Tibial nerve (tissue), 4 donors: Measurements from ENCODE around the gene CCNY. TPM values are rescaled to one million over a fixed set of nuclear protein-coding genes. Genes with fewer than 3 reads are reported as not detected.

Source experiments
- DNase-seq, 2 donors: peaks; one replicate each; pipeline ENCODE4 v3.0.0-alpha.2; 2019; ENCODE audit warnings: low spot score in 2 of 2
- H3K27ac ChIP-seq, 4 donors: fragments of 200-600 bp; sonication (generic) in 3 of 4; one replicate each; pipeline ENCODE4 v1.5.1; 2017 to 2019; ENCODE audit warnings: mild to moderate bottlenecking in 1 of 4
- H3K27me3 ChIP-seq, 2 donors: fragments of 200-600 bp; sonication (generic) in 1 of 2; one replicate each; pipeline versions ENCODE4 v1.5.1 to v1.6.0; 2017 to 2019
- H3K36me3 ChIP-seq, 3 donors: fragments of 200-600 bp; sonication (generic); one replicate each; pipeline ENCODE4 v1.5.1; 2018 to 2019
- H3K4me1 ChIP-seq, 4 donors: fragments of 200-600 bp; sonication (generic) in 3 of 4; one replicate each; pipeline ENCODE4 v1.5.1; 2017 to 2019
- H3K4me3 ChIP-seq, 4 donors: fragments of 200-600 bp; sonication (generic) in 3 of 4; one replicate each; pipeline ENCODE4 v1.5.1; 2017 to 2019; ENCODE audit warnings: mild to moderate bottlenecking in 1 of 4, moderate library complexity in 1 of 4
- H3K9me3 ChIP-seq, 4 donors: fragments of 200-600 bp; sonication (generic) in 3 of 4; one replicate each; pipeline ENCODE4 v1.5.1; 2017 to 2019
- CTCF ChIP-seq, 5 experiments: fragments of 200-600 bp in 3 of 5; fragments of 450-650 bp in 2 of 5; sonication (generic) in 3 of 5; IDR thresholded peaks; one replicate each; pipeline ENCODE4 v1.5.1; 2016 to 2019; ENCODE audit warnings: antibody characterized with exemption in 5 of 5, mild to moderate bottlenecking in 3 of 5, moderate library complexity in 2 of 5
- EP300 ChIP-seq, 2 donors: sonication (generic); formaldehyde crosslinking; IDR thresholded peaks; one replicate each; pipeline ENCODE4 v1.6.1; 2017; ENCODE audit warnings: antibody characterized with exemption in 2 of 2, mild to moderate bottlenecking in 1 of 2
- POLR2A ChIP-seq, 2 donors: fragments of 450-650 bp; IDR thresholded peaks; one replicate each; pipeline ENCODE4 v1.6.1; 2017; ENCODE audit warnings: antibody characterized with exemption in 2 of 2, mild to moderate bottlenecking in 2 of 2, moderate library complexity in 2 of 2
- WGBS, 2 donors: methylation state at CpG; one replicate each; pipeline ENCODE4 v1.1.5; 2018; 5-methylcytosine and 5-hydroxymethylcytosine counted together
- total RNA-seq, 4 donors: library from RNA; depleted of rRNA; stranded (reverse); fragments of >200 nt; gene quantifications; one replicate each; pipeline ENCODE4 v1.1.0, GENCODE V29; 2016

Gene CCNY
- total RNA-seq, 4 donors from 2014 or later: 24.3 to 27.6 (median 26.5) TPM

- TF ChIP-seq EP300 (IDR thresholded peaks at IDR 0.05): no peak
- no peak for TF ChIP-seq POLR2A (IDR thresholded peaks at IDR 0.05)
- no peak for TF ChIP-seq CTCF (IDR thresholded peaks at IDR 0.05)
- 85 to 87% methylated on average over 6 of the region's 6 CpGs for WGBS, 2 donors
- DNase-seq: no peak
- Histone ChIP-seq H3K27me3 (no peaks in the 10 kb centered on the region), H3K27ac (no peak overlapping the region), H3K4me3 (no peak overlapping the region), H3K4me1 (no peaks in the 10 kb centered on the region), H3K9me3 (no peaks in the 10 kb centered on the region), H3K36me3 (peaks cover 0 to 6% (median 0%) of the 10 kb centered on the region in 3 donors)
These were observed 245.3 kb downstream of the CCNY start for GRCh38 chr10:35581655-35582054.

GRCh38 chr10:35584946-35585345 lies 248.6 kb downstream of the CCNY start:
- Histone ChIP-seq H3K27me3 (no peaks in the 10 kb centered on the region), H3K9me3 (no peaks in the 10 kb centered on the region), H3K4me3 (no peak overlapping the region), H3K27ac (no peak overlapping the region), H3K36me3 (no peaks in the 10 kb centered on the region), H3K4me1 (no peaks in the 10 kb centered on the region)
- 96 to 98% methylated on average over 9 of the region's 9 CpGs for WGBS, 2 donors
- TF ChIP-seq EP300 (IDR thresholded peaks at IDR 0.05) (no peak), POLR2A (IDR thresholded peaks at IDR 0.05) (no peak)
- no peak for DNase-seq

- no peak for TF ChIP-seq POLR2A (IDR thresholded peaks at IDR 0.05)
- TF ChIP-seq CTCF (IDR thresholded peaks at IDR 0.05): no peak
- no peak for TF ChIP-seq EP300 (IDR thresholded peaks at IDR 0.05)
- DNase-seq: no peak
- Histone ChIP-seq H3K4me3 (no peak overlapping the region), H3K9me3 (peaks cover 0 to 2% (median 0%) of the 10 kb centered on the region in 4 donors), H3K36me3 (no peaks in the 10 kb centered on the region), H3K4me1 (no peaks in the 10 kb centered on the region), H3K27ac (no peak overlapping the region), H3K27me3 (no peaks in the 10 kb centered on the region)
- 94 to 97% methylated on average over 11 of the region's 11 CpGs for WGBS, 2 donors
These were observed 249.0 kb downstream of the CCNY start for GRCh38 chr10:35585356-35585755.

- no peaks in the 10 kb centered on the region for H3K27me3 ChIP-seq
- H3K36me3 ChIP-seq: no peaks in the 10 kb centered on the region
- H3K27ac ChIP-seq: no peak overlapping the region
- H3K4me1 ChIP-seq: no peaks in the 10 kb centered on the region
- DNase-seq: no peak
- H3K9me3 ChIP-seq: peaks cover 0 to 7% (median 0%) of the 10 kb centered on the region in 4 donors
- TF ChIP-seq CTCF (IDR thresholded peaks at IDR 0.05): no peak
- H3K4me3 ChIP-seq: no peak overlapping the region
- 53 to 61% methylated on average over 8 of the region's 8 CpGs for WGBS, 2 donors
These were observed 249.7 kb downstream of the CCNY start for GRCh38 chr10:35585903-35586535.

GRCh38 chr10:35588836-35589235 lies 252.5 kb downstream of the CCNY start:
- H3K9me3 ChIP-seq: peaks cover 0 to 7% (median 0%) of the 10 kb centered on the region in 4 donors
- H3K36me3 ChIP-seq: no peaks in the 10 kb centered on the region
- DNase-seq: no peak
- H3K4me3 ChIP-seq: no peak overlapping the region
- no peaks in the 10 kb centered on the region for H3K27me3 ChIP-seq
- no peak overlapping the region for H3K27ac ChIP-seq
- TF ChIP-seq POLR2A (IDR thresholded peaks at IDR 0.05) (no peak), CTCF (IDR thresholded peaks at IDR 0.05) (no peak), EP300 (IDR thresholded peaks at IDR 0.05) (no peak)
- no peaks in the 10 kb centered on the region for H3K4me1 ChIP-seq

- peaks cover 0 to 7% (median 0%) of the 10 kb centered on the region in 4 donors for H3K9me3 ChIP-seq
- no peak overlapping the region for H3K4me3 ChIP-seq
- no peaks in the 10 kb centered on the region for H3K4me1 ChIP-seq
- H3K27ac ChIP-seq: no peak overlapping the region
- no peaks in the 10 kb centered on the region for H3K36me3 ChIP-seq
- no peak for TF ChIP-seq CTCF (IDR thresholded peaks at IDR 0.05)
- no peak for TF ChIP-seq POLR2A (IDR thresholded peaks at IDR 0.05)
- no peak for TF ChIP-seq EP300 (IDR thresholded peaks at IDR 0.05)
- WGBS, 2 donors: 92 to 95% methylated on average over 4 of the region's 4 CpGs
- DNase-seq: no peak
- no peaks in the 10 kb centered on the region for H3K27me3 ChIP-seq
These were observed 256.1 kb downstream of the CCNY start for GRCh38 chr10:35592441-35592840.
